Gastroesophageal sphincter (tissue), 4 donors: ENCODE results near the gene TNNC1. TPM values are rescaled to one million over a fixed set of nuclear protein-coding genes. Genes with fewer than 3 reads are reported as not detected.

Source experiments
- ATAC-seq: fragments of 150-250 bp; one replicate; pipeline ENCODE4 v1.9.1; 2016; ENCODE audit warnings: mild to moderate bottlenecking, moderate library complexity
- H3K27ac ChIP-seq, 4 donors: fragments of 200-600 bp; sonication (generic) in 3 of 4; 1 replicate in 3 of 4; 2 replicates in 1 of 4; pipeline ENCODE4 v1.5.1; 2016 to 2019
- H3K27me3 ChIP-seq: fragments of 200-600 bp; sonication (generic); one replicate; pipeline ENCODE4 v1.5.1; 2019
- H3K36me3 ChIP-seq, 2 donors: fragments of 200-600 bp; sonication (generic); one replicate each; pipeline ENCODE4 v1.5.1; 2019; ENCODE audit warnings: control low read depth in 1 of 2
- H3K4me1 ChIP-seq, 3 donors: fragments of 200-600 bp; sonication (generic); 1 replicate in 2 of 3; 2 replicates in 1 of 3; pipeline ENCODE4 v1.5.1; 2016 to 2019; ENCODE audit warnings: control low read depth in 2 of 3
- H3K4me3 ChIP-seq, 2 donors: fragments of 200-600 bp; sonication (generic); one replicate each; pipeline ENCODE4 v1.5.1; 2019; ENCODE audit warnings: mild to moderate bottlenecking in 1 of 2, moderate library complexity in 1 of 2
- H3K9me3 ChIP-seq, 3 donors: fragments of 200-600 bp; sonication (generic); one replicate each; pipeline ENCODE4 v1.5.1; 2017 to 2019; ENCODE audit warnings: control low read depth in 2 of 3
- CTCF ChIP-seq, 4 experiments: fragments of 200-600 bp in 2 of 4; fragments of 450-650 bp in 2 of 4; sonication (generic) in 1 of 4; IDR thresholded peaks; one replicate each; pipeline ENCODE4 v1.5.1; 2017 to 2019; ENCODE audit warnings: antibody characterized with exemption in 4 of 4, mild to moderate bottlenecking in 2 of 4, moderate library complexity in 2 of 4
- EP300 ChIP-seq: sonication (generic); formaldehyde crosslinking; IDR thresholded peaks from one replicate; pipeline ENCODE4 v1.6.1; 2017; ENCODE audit warnings: antibody characterized with exemption, mild to moderate bottlenecking
- POLR2A ChIP-seq, 2 donors: fragments of 450-650 bp; IDR thresholded peaks; one replicate each; pipeline ENCODE4 v1.6.1; 2017; ENCODE audit warnings: antibody characterized with exemption in 2 of 2, mild to moderate bottlenecking in 2 of 2, moderate library complexity in 1 of 2
- POLR2AphosphoS5 ChIP-seq: sonication (generic); formaldehyde crosslinking; IDR thresholded peaks from one replicate; pipeline ENCODE4 v1.6.1; 2017; ENCODE audit warnings: antibody characterized with exemption
- WGBS, 2 donors: methylation state at CpG; one replicate each; pipeline ENCODE4 v1.1.5; 2018; ENCODE audit warnings: low coverage in 1 of 2; 5-methylcytosine and 5-hydroxymethylcytosine counted together
- total RNA-seq, 4 donors: library from RNA; depleted of rRNA; stranded (reverse); fragments of >200 nt; gene quantifications; one replicate each; pipeline ENCODE4 v1.1.0, GENCODE V29; 2016

TNNC1 gene
- total RNA-seq, 4 donors from 2014 or later: 1.9 to 4.6 (median 2.4) TPM; not detected in 1

GRCh38 chr3:52405601-52406110, 48.2 kb downstream of the TNNC1 start:
- WGBS, 2 donors: 88% methylated on average over 2 of the region's 4 CpGs; no CpG with 5 or more reads in 1 of the 2 donors
- Histone ChIP-seq H3K27me3 (no peaks in the 10 kb centered on the region), H3K9me3 (no peaks in the 10 kb centered on the region), H3K4me3 (no peak overlapping the region), H3K4me1 (peaks cover 5 to 36% (median 12%) of the 10 kb centered on the region in 3 donors), H3K36me3 (peaks cover 0 to 80% of the 10 kb centered on the region in 2 donors), H3K27ac (no peak overlapping the region)
- TF ChIP-seq POLR2AphosphoS5: no peak
- no peak for TF ChIP-seq POLR2A (IDR thresholded peaks at IDR 0.05)
- no peak for TF ChIP-seq EP300
- ATAC-seq: no peak

GRCh38 chr3:52405066-52405465, 48.8 kb downstream of the TNNC1 start:
- ATAC-seq: no peak
- no peak overlapping the region for H3K4me3 ChIP-seq
- H3K4me1 ChIP-seq: peaks cover 5 to 36% (median 12%) of the 10 kb centered on the region in 3 donors
- TF ChIP-seq POLR2A (IDR thresholded peaks at IDR 0.05): no peak
- TF ChIP-seq EP300: no peak
- no peak for TF ChIP-seq CTCF (IDR thresholded peaks at IDR 0.05)
- TF ChIP-seq POLR2AphosphoS5: no peak
- H3K27me3 ChIP-seq: no peaks in the 10 kb centered on the region
- H3K27ac ChIP-seq: no peak overlapping the region
- H3K36me3 ChIP-seq: peaks cover 0 to 86% of the 10 kb centered on the region in 2 donors
- no peaks in the 10 kb centered on the region for H3K9me3 ChIP-seq
- 60% methylated on average over 1 of the region's 6 CpGs; no CpG with 5 or more reads in 1 of the 2 donors for WGBS, 2 donors

- H3K4me3 ChIP-seq: no peak overlapping the region
- no peak overlapping the region for H3K27ac ChIP-seq
- no CpG with 5 or more reads among the region's 10 CpGs for WGBS, 2 donors
- peaks cover 0 to 92% of the 10 kb centered on the region in 2 donors for H3K36me3 ChIP-seq
- peaks cover 5 to 36% (median 12%) of the 10 kb centered on the region in 3 donors for H3K4me1 ChIP-seq
- H3K9me3 ChIP-seq: no peaks in the 10 kb centered on the region
- no peak for TF ChIP-seq POLR2A (IDR thresholded peaks at IDR 0.05)
- no peak for TF ChIP-seq CTCF (IDR thresholded peaks at IDR 0.05)
- TF ChIP-seq EP300: no peak
- no peak for TF ChIP-seq POLR2AphosphoS5
- no peaks in the 10 kb centered on the region for H3K27me3 ChIP-seq
- ATAC-seq: no peak
Measured at GRCh38 chr3:52404391-52404790, 49.5 kb downstream of the TNNC1 start.

- Histone ChIP-seq H3K36me3 (peaks cover 0 to 96% of the 10 kb centered on the region in 2 donors), H3K27ac (no peak overlapping the region), H3K4me1 (peaks cover 2 to 31% (median 9%) of the 10 kb centered on the region in 3 donors), H3K27me3 (no peaks in the 10 kb centered on the region), H3K4me3 (no peak overlapping the region), H3K9me3 (no peaks in the 10 kb centered on the region)
- 71% methylated on average over 2 of the region's 3 CpGs; no CpG with 5 or more reads in 1 of the 2 donors for WGBS, 2 donors
- ATAC-seq: no peak
- TF ChIP-seq POLR2AphosphoS5: no peak
- no peak for TF ChIP-seq CTCF (IDR thresholded peaks at IDR 0.05)
- TF ChIP-seq EP300: no peak
- no peak for TF ChIP-seq POLR2A (IDR thresholded peaks at IDR 0.05)
Measured at GRCh38 chr3:52403955-52404354, 49.9 kb downstream of the TNNC1 start.

GRCh38 chr3:52403271-52403841, 50.5 kb downstream of the TNNC1 start:
- peaks cover 0 to 25% (median 3%) of the 10 kb centered on the region in 3 donors for H3K4me1 ChIP-seq
- H3K9me3 ChIP-seq: no peaks in the 10 kb centered on the region
- WGBS, 2 donors: 87% methylated on average over 8 of the region's 19 CpGs; no CpG with 5 or more reads in 1 of the 2 donors
- no peak for TF ChIP-seq POLR2A (IDR thresholded peaks at IDR 0.05)
- no peak for TF ChIP-seq EP300
- no peak for TF ChIP-seq POLR2AphosphoS5
- no peak for TF ChIP-seq CTCF (IDR thresholded peaks at IDR 0.05)
- no peak overlapping the region for H3K27ac ChIP-seq
- no peak for ATAC-seq
- H3K36me3 ChIP-seq: peaks cover 0 to 95% of the 10 kb centered on the region in 2 donors
- no peak overlapping the region for H3K4me3 ChIP-seq
- H3K27me3 ChIP-seq: no peaks in the 10 kb centered on the region
